H1 (cell line): ENCODE data around the gene GPLD1. TPM values are rescaled to one million over a fixed set of nuclear protein-coding genes. Genes with fewer than 3 reads are reported as not detected.

Source experiments
- CTCF ChIA-PET: fragments of 300-600 bp; sonication (Branson Sonifier 250); formaldehyde crosslinking; loops from one replicate; lab custom pipeline; 2021; ENCODE audit not compliant: partially characterized antibody; lab: Charles Lee
- POLR2A ChIA-PET: fragments of 300-600 bp; sonication (Branson Sonifier 250); formaldehyde crosslinking; loops from one replicate; lab custom pipeline; 2021; ENCODE audit warnings: inconsistent platforms; ENCODE audit not compliant: partially characterized antibody; lab: Charles Lee
- DNase-seq, 2 experiments: peaks; one replicate each; pipeline versions ENCODE4 v3.0.0 to v3.0.0-alpha.2; 2010 to 2022; ENCODE audit warnings: low spot score in 2 of 2, low read depth in 1 of 2, mixed read lengths in 1 of 2
- FAIRE-seq: peaks from 2 replicates; lab custom pipeline; 2011; peaks lifted over from hg19 to GRCh38; lab: Jason Lieb, UNC
- H2AFZ ChIP-seq: 2 replicates; pipeline ENCODE4 v1.8.1; 2012; ENCODE audit warnings: low read length, inconsistent platforms
- H2AK5ac ChIP-seq: 2 replicates; pipeline ENCODE4 v1.6.1; 2013; ENCODE audit warnings: low read depth, low read length
- H2BK120ac ChIP-seq: replicated peaks from 2 replicates; pipeline ENCODE3; 2013; ENCODE audit warnings: low read depth, low read length, inconsistent platforms
- H2BK12ac ChIP-seq: 2 replicates; pipeline ENCODE4 v1.6.1; 2013; ENCODE audit warnings: low read depth, low read length
- H2BK15ac ChIP-seq: 2 replicates; pipeline ENCODE4 v1.6.1; 2013; ENCODE audit warnings: low read length
- H2BK20ac ChIP-seq: 2 replicates; pipeline ENCODE4 v1.6.1; 2013; ENCODE audit warnings: low read length
- H2BK5ac ChIP-seq: 2 replicates; pipeline ENCODE4 v1.6.1; 2013; ENCODE audit warnings: low read depth, low read length
- H3K14ac ChIP-seq: 2 replicates; pipeline ENCODE4 v1.6.1; 2013; ENCODE audit warnings: inconsistent platforms; ENCODE audit not compliant: insufficient read length
- H3K18ac ChIP-seq: 2 replicates; pipeline ENCODE4 v1.6.1; 2013; ENCODE audit warnings: low read length; ENCODE audit errors: extremely low read depth
- H3K23ac ChIP-seq: 2 replicates; pipeline ENCODE4 v1.6.1; 2013; ENCODE audit warnings: inconsistent platforms; ENCODE audit not compliant: insufficient read length
- H3K23me2 ChIP-seq: 2 replicates; pipeline ENCODE4 v1.6.1; 2013; ENCODE audit warnings: low read depth, low read length
- H3K27ac ChIP-seq: 2 replicates; pipeline ENCODE4 v1.6.1; 2011; ENCODE audit warnings: low read depth, low read length, inconsistent platforms
- H3K27me3 ChIP-seq, 4 experiments: replicated peaks in 1 of 4; 1 replicate in 1 of 4; 2 replicates in 3 of 4; pipeline versions ENCODE4 v1.6.1 to v1.8.1; 2011 to 2013; ENCODE audit warnings: low read length in 3 of 4, mild to moderate bottlenecking in 3 of 4, inconsistent platforms in 2 of 4, mixed read lengths in 2 of 4, moderate library complexity in 1 of 4; ENCODE audit not compliant: control insufficient read depth in 3 of 4, insufficient read depth in 3 of 4; ENCODE audit errors: extremely low read depth in 1 of 4
- H3K36me3 ChIP-seq, 4 experiments: 2 replicates each; pipeline versions ENCODE4 v1.6.1 to v1.8.1; 2011 to 2013; ENCODE audit warnings: mild to moderate bottlenecking in 4 of 4, low read length in 3 of 4, moderate library complexity in 2 of 4, control low read depth in 1 of 4, inconsistent platforms in 1 of 4; ENCODE audit not compliant: insufficient read depth in 4 of 4, control insufficient read depth in 2 of 4
- H3K4ac ChIP-seq: replicated peaks from 2 replicates; pipeline ENCODE3; 2013; ENCODE audit warnings: low read length, low read depth, mixed read lengths, inconsistent platforms; ENCODE audit not compliant: insufficient read length
- H3K4me1 ChIP-seq, 4 experiments: replicated peaks in 1 of 4; 1 replicate in 1 of 4; 2 replicates in 3 of 4; pipeline versions ENCODE4 v1.6.1 to v1.8.1; 2011 to 2013; ENCODE audit warnings: low read length in 3 of 4, inconsistent platforms in 2 of 4, mixed read lengths in 1 of 4; ENCODE audit not compliant: insufficient read depth in 4 of 4, control insufficient read depth in 3 of 4
- H3K4me2 ChIP-seq, 2 experiments: 2 replicates each; pipeline versions ENCODE4 v1.6.1 to v1.8.1; 2011 to 2013; ENCODE audit warnings: low read depth in 2 of 2, low read length in 2 of 2, control low read depth in 1 of 2, inconsistent platforms in 1 of 2, mild to moderate bottlenecking in 1 of 2; ENCODE audit not compliant: insufficient read depth in 1 of 2
- H3K4me3 ChIP-seq, 4 experiments: fragments of 200-600, 300-600 bp in 1 of 4; sonication (generic), shearing (Covaris generic), sonication (Bioruptor Twin) in 1 of 4; 2 replicates each; pipeline versions ENCODE4 v1.5.1 to v1.8.1; 2011 to 2016; ENCODE audit warnings: low read length in 4 of 4, low read depth in 3 of 4, control low read depth in 2 of 4, inconsistent platforms in 2 of 4, mild to moderate bottlenecking in 2 of 4, mixed read lengths in 1 of 4, moderate library complexity in 1 of 4; ENCODE audit not compliant: insufficient read depth in 2 of 4; ENCODE audit errors: extremely low read depth in 1 of 4
- H3K56ac ChIP-seq: replicated peaks from 2 replicates; pipeline ENCODE3; 2013; ENCODE audit warnings: low read depth, mild to moderate bottlenecking, mixed read lengths, low read length, inconsistent platforms; ENCODE audit not compliant: insufficient read length
- H3K79me1 ChIP-seq: 2 replicates; pipeline ENCODE4 v1.6.1; 2013; ENCODE audit warnings: low read depth, low read length, control low read depth
- H3K79me2 ChIP-seq, 2 experiments: 2 replicates each; pipeline versions ENCODE4 v1.6.1 to v1.8.1; 2012 to 2013; ENCODE audit warnings: low read length in 2 of 2, mild to moderate bottlenecking in 2 of 2, inconsistent platforms in 1 of 2; ENCODE audit not compliant: insufficient read depth in 2 of 2, control insufficient read depth in 1 of 2
- H3K9ac ChIP-seq, 4 experiments: replicated peaks in 1 of 4; 1 replicate in 1 of 4; 2 replicates in 3 of 4; pipeline versions ENCODE4 v1.6.1 to v1.8.1; 2011 to 2013; ENCODE audit warnings: low read depth in 3 of 4, low read length in 3 of 4, control low read depth in 2 of 4, mild to moderate bottlenecking in 2 of 4, moderate library complexity in 2 of 4, inconsistent platforms in 1 of 4; ENCODE audit errors: extremely low read depth in 1 of 4
- H3K9me3 ChIP-seq, 2 experiments: 2 replicates each; pipeline versions ENCODE4 v1.6.1 to v1.8.1; 2012 to 2013; ENCODE audit warnings: mild to moderate bottlenecking in 2 of 2, moderate library complexity in 2 of 2, control low read depth in 1 of 2, inconsistent platforms in 1 of 2, low read depth in 1 of 2, low read length in 1 of 2, mixed read lengths in 1 of 2; ENCODE audit not compliant: insufficient read depth in 2 of 2
- H4K20me1 ChIP-seq, 2 experiments: replicated peaks in 1 of 2; 2 replicates each; pipeline versions ENCODE3 to v1.8.1; 2011 to 2013; ENCODE audit warnings: inconsistent platforms in 2 of 2, low read length in 2 of 2, mild to moderate bottlenecking in 1 of 2; ENCODE audit not compliant: insufficient read depth in 2 of 2, control insufficient read depth in 1 of 2
- H4K5ac ChIP-seq: 2 replicates; pipeline ENCODE4 v1.6.1; 2013; ENCODE audit warnings: low read length, low read depth, mixed read lengths, inconsistent platforms; ENCODE audit not compliant: insufficient read length
- H4K8ac ChIP-seq: 2 replicates; pipeline ENCODE4 v1.8.0; 2013; ENCODE audit warnings: mild to moderate bottlenecking, moderate library complexity, low read length, inconsistent platforms; ENCODE audit not compliant: insufficient read depth; ENCODE audit errors: extremely low read depth
- H4K91ac ChIP-seq: replicated peaks from 2 replicates; pipeline ENCODE3; 2013; ENCODE audit warnings: low read length, mixed read lengths, inconsistent platforms; ENCODE audit not compliant: insufficient read length
- WGBS, 2 experiments: shearing (Covaris generic) in 1 of 2; methylation state at CpG; one replicate each; pipeline versions ENCODE4 v1.1.6 to v1.1.7; 2013 to 2015; ENCODE audit warnings: low lambda C conversion rate in 2 of 2, mixed read lengths in 2 of 2, inconsistent platforms in 1 of 2, low coverage in 1 of 2, missing lambda C conversion rate in 1 of 2; ENCODE audit not compliant: insufficient replicate concordance in 2 of 2, insufficient coverage in 1 of 2, insufficient read length in 1 of 2; ENCODE audit errors: extremely low coverage in 1 of 2, missing lambda C conversion rate in 1 of 2; 5-methylcytosine and 5-hydroxymethylcytosine counted together
- polyA plus RNA-seq, 7 experiments: library from polyadenylated mRNA; depleted of rRNA in 3 of 7; stranded (reverse) in 5 of 7; unstranded in 2 of 7; fragments of >200 nt in 5 of 7; fragments of 200-250 nt in 2 of 7; gene quantifications; 1 replicate in 5 of 7; 2 replicates in 1 of 7; 4 replicates in 1 of 7; pipeline versions ENCODE4 v1.2.1 to v1.2.3, GENCODE V29; 2011 to 2013; ENCODE audit warnings: missing spikeins in 2 of 7, mixed read lengths in 2 of 7
- total RNA-seq: library from RNA; stranded (reverse); fragmentation: NEBNext Ultra II Directional; extraction: Animal tissue kit (Norgen Biotek cat#: 25700); gene quantifications from 2 replicates; pipeline ENCODE4 v1.2.1, GENCODE V29; 2021
- TF ChIP-seq, protein P1 (sequence below): fragments of 300-600 bp; sonication (generic); IDR thresholded peaks from 2 replicates; pipeline ENCODE4 v1.7.1; 2012; ENCODE audit warnings: low read length, moderate library complexity, mild to moderate bottlenecking, inconsistent platforms; ENCODE audit not compliant: insufficient replicate concordance

GPLD1 gene
- total and polyA plus RNA-seq, 2 of the 8 experiments (the other 6 are each of a cell fraction or from before 2014, with no cell fraction given): 3.7 to 5.3 TPM

DNA sequence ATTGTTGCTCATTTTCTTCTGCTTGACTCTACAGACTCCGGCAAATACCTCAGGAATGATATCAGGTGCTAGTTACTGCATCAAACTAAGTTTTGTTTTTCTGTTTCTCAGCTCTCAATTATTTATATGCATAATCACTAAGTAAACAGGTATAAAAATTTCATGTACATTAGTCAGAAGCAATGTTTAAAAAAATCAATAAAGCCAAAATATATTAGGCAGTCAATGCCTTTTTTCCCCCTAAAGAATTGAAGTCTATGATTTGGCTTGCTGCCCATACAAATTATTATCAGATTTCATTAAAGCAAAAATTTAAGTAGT, 107.2 kb downstream of the GPLD1 start:
- CTCF ChIA-PET: interaction anchor here (1.1 kb wide), 1 partner anchor 22 kb away, joined by 3 read pairs; no protein-coding TSS in a partner anchor
- TF ChIP-seq, protein P1, sequence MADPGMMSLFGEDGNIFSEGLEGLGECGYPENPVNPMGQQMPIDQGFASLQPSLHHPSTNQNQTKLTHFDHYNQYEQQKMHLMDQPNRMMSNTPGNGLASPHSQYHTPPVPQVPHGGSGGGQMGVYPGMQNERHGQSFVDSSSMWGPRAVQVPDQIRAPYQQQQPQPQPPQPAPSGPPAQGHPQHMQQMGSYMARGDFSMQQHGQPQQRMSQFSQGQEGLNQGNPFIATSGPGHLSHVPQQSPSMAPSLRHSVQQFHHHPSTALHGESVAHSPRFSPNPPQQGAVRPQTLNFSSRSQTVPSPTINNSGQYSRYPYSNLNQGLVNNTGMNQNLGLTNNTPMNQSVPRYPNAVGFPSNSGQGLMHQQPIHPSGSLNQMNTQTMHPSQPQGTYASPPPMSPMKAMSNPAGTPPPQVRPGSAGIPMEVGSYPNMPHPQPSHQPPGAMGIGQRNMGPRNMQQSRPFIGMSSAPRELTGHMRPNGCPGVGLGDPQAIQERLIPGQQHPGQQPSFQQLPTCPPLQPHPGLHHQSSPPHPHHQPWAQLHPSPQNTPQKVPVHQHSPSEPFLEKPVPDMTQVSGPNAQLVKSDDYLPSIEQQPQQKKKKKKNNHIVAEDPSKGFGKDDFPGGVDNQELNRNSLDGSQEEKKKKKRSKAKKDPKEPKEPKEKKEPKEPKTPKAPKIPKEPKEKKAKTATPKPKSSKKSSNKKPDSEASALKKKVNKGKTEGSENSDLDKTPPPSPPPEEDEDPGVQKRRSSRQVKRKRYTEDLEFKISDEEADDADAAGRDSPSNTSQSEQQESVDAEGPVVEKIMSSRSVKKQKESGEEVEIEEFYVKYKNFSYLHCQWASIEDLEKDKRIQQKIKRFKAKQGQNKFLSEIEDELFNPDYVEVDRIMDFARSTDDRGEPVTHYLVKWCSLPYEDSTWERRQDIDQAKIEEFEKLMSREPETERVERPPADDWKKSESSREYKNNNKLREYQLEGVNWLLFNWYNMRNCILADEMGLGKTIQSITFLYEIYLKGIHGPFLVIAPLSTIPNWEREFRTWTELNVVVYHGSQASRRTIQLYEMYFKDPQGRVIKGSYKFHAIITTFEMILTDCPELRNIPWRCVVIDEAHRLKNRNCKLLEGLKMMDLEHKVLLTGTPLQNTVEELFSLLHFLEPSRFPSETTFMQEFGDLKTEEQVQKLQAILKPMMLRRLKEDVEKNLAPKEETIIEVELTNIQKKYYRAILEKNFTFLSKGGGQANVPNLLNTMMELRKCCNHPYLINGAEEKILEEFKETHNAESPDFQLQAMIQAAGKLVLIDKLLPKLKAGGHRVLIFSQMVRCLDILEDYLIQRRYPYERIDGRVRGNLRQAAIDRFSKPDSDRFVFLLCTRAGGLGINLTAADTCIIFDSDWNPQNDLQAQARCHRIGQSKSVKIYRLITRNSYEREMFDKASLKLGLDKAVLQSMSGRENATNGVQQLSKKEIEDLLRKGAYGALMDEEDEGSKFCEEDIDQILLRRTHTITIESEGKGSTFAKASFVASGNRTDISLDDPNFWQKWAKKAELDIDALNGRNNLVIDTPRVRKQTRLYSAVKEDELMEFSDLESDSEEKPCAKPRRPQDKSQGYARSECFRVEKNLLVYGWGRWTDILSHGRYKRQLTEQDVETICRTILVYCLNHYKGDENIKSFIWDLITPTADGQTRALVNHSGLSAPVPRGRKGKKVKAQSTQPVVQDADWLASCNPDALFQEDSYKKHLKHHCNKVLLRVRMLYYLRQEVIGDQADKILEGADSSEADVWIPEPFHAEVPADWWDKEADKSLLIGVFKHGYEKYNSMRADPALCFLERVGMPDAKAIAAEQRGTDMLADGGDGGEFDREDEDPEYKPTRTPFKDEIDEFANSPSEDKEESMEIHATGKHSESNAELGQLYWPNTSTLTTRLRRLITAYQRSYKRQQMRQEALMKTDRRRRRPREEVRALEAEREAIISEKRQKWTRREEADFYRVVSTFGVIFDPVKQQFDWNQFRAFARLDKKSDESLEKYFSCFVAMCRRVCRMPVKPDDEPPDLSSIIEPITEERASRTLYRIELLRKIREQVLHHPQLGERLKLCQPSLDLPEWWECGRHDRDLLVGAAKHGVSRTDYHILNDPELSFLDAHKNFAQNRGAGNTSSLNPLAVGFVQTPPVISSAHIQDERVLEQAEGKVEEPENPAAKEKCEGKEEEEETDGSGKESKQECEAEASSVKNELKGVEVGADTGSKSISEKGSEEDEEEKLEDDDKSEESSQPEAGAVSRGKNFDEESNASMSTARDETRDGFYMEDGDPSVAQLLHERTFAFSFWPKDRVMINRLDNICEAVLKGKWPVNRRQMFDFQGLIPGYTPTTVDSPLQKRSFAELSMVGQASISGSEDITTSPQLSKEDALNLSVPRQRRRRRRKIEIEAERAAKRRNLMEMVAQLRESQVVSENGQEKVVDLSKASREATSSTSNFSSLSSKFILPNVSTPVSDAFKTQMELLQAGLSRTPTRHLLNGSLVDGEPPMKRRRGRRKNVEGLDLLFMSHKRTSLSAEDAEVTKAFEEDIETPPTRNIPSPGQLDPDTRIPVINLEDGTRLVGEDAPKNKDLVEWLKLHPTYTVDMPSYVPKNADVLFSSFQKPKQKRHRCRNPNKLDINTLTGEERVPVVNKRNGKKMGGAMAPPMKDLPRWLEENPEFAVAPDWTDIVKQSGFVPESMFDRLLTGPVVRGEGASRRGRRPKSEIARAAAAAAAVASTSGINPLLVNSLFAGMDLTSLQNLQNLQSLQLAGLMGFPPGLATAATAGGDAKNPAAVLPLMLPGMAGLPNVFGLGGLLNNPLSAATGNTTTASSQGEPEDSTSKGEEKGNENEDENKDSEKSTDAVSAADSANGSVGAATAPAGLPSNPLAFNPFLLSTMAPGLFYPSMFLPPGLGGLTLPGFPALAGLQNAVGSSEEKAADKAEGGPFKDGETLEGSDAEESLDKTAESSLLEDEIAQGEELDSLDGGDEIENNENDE: no peak

More for the DNA sequence above, 107.2 kb downstream of the GPLD1 start:
- Histone ChIP-seq H3K56ac (no peak overlapping the region), H4K20me1 (no peaks in the 10 kb centered on the region), H4K5ac (no peak overlapping the region), H2BK12ac (no peak overlapping the region), H3K23ac (no peak overlapping the region), H3K23me2 (no peaks in the 10 kb centered on the region), H3K14ac (no peak overlapping the region), H2AK5ac (no peak overlapping the region), H2BK120ac (no peak overlapping the region), H2BK20ac (no peak overlapping the region), H3K27ac (no peak overlapping the region), H3K79me2 (no peaks in the 10 kb centered on the region), H2BK15ac (no peak overlapping the region), H3K9me3 (no peaks in the 10 kb centered on the region), H3K9ac (no peak overlapping the region), H3K4me1 (no peaks in the 10 kb centered on the region), H3K36me3 (no peaks in the 10 kb centered on the region), H3K4me2 (no peak overlapping the region), H4K91ac (no peak overlapping the region), H3K18ac (no peak overlapping the region), H3K79me1 (no peaks in the 10 kb centered on the region), H3K4me3 (no peak overlapping the region), H2BK5ac (no peak overlapping the region), H4K8ac (no peak overlapping the region), H3K27me3 (no peaks in the 10 kb centered on the region), H3K4ac (no peak overlapping the region), H2AFZ (no peak overlapping the region)
- 95% methylated on average over 1 of the region's 1 CpG; no CpG with 5 or more reads in 1 of the 2 experiments for WGBS, 2 experiments
- FAIRE-seq: no peak
- DNase-seq: no peak
- POLR2A ChIA-PET: no interaction called here
